ENCODE data around the gene CEACAM5. TPM values are rescaled to one million over a fixed set of nuclear protein-coding genes. Genes with fewer than 3 reads are reported as not detected.

The CEACAM5 gene
- total RNA-seq, 1 donor from 2014 or later = 13.5 TPM

GRCh38 chr19:41774515-41774980 is 66.1 kb downstream of the CEACAM5 start:
- TF ChIP-seq, protein P1, sequence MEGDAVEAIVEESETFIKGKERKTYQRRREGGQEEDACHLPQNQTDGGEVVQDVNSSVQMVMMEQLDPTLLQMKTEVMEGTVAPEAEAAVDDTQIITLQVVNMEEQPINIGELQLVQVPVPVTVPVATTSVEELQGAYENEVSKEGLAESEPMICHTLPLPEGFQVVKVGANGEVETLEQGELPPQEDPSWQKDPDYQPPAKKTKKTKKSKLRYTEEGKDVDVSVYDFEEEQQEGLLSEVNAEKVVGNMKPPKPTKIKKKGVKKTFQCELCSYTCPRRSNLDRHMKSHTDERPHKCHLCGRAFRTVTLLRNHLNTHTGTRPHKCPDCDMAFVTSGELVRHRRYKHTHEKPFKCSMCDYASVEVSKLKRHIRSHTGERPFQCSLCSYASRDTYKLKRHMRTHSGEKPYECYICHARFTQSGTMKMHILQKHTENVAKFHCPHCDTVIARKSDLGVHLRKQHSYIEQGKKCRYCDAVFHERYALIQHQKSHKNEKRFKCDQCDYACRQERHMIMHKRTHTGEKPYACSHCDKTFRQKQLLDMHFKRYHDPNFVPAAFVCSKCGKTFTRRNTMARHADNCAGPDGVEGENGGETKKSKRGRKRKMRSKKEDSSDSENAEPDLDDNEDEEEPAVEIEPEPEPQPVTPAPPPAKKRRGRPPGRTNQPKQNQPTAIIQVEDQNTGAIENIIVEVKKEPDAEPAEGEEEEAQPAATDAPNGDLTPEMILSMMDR (conservative IDR thresholded peaks at IDR 0.05) = no peak
- peaks cover 5% of the 10 kb centered on the region for H3K9me3 Mint-ChIP-seq
- DNase-seq (ENCODE audit: extremely low spot score, unreplicated experiment) = no peak
- H3K4me3 Mint-ChIP-seq = no peak overlapping the region
- peaks cover 6% of the 10 kb centered on the region for H3K27me3 Mint-ChIP-seq
- no peaks in the 10 kb centered on the region for H3K4me1 Mint-ChIP-seq (ENCODE audit: unreplicated experiment)
- peak overlapping the region; percentile 72 for H3K27ac Mint-ChIP-seq
- H3K36me3 Mint-ChIP-seq = no peaks in the 10 kb centered on the region

- no peak for DNase-seq (ENCODE audit: extremely low spot score, unreplicated experiment)
- no peaks in the 10 kb centered on the region for H3K36me3 Mint-ChIP-seq
- TF ChIP-seq, protein P1 (conservative IDR thresholded peaks at IDR 0.05) = no peak
- no peaks in the 10 kb centered on the region for H3K4me1 Mint-ChIP-seq (ENCODE audit: unreplicated experiment)
- peaks cover 6% of the 10 kb centered on the region for H3K27me3 Mint-ChIP-seq
- H3K27ac Mint-ChIP-seq = peak overlapping the region; percentile 85
- H3K4me3 Mint-ChIP-seq = no peak overlapping the region
- peaks cover 5% of the 10 kb centered on the region for H3K9me3 Mint-ChIP-seq
Measured at GRCh38 chr19:41776700-41777099, 68.3 kb downstream of the CEACAM5 start.

Other genes starting within 250 kb of the CEACAM5 start
- not detected in 2 replicates for gene CEACAM21, start 132.5 kb upstream of the CEACAM5 start, total RNA-seq (ENCODE audit: low replicate concordance)
- gene CEACAM4, start 81.6 kb upstream of the CEACAM5 start, total RNA-seq (ENCODE audit: low replicate concordance) = not detected in 2 replicates
- 4.4 and 8.0 TPM in 2 replicates for gene CEACAM7, start 20.4 kb upstream of the CEACAM5 start, total RNA-seq (ENCODE audit: low replicate concordance)
- 29.8 and 76.1 TPM in 2 replicates for gene CEACAM6, start 46.9 kb downstream of the CEACAM5 start, total RNA-seq (ENCODE audit: low replicate concordance)
- gene CEACAM3, start 88.0 kb downstream of the CEACAM5 start, total RNA-seq (ENCODE audit: low replicate concordance) = not detected in 2 replicates
- not detected in 2 replicates for gene LYPD4, start 136.1 kb downstream of the CEACAM5 start, total RNA-seq (ENCODE audit: low replicate concordance)
- gene DMRTC2, start 136.4 kb downstream of the CEACAM5 start, total RNA-seq (ENCODE audit: low replicate concordance) = not detected in 2 replicates
- 3,159 and 4,081 TPM in 2 replicates for gene RPS19, start 151.6 kb downstream of the CEACAM5 start, total RNA-seq (ENCODE audit: low replicate concordance)
- 0.48 and 0.52 TPM in 2 replicates for gene CD79A, start 168.7 kb downstream of the CEACAM5 start, total RNA-seq (ENCODE audit: low replicate concordance)
- gene ARHGEF1, start 174.6 kb downstream of the CEACAM5 start, total RNA-seq (ENCODE audit: low replicate concordance) = 51.7 and 58.9 TPM in 2 replicates
- gene ERFL, start 219.8 kb downstream of the CEACAM5 start, total RNA-seq (ENCODE audit: low replicate concordance) = 0.17 and 0.24 TPM in 2 replicates